ENCODE results near the gene NEAT1. TPM values are rescaled to one million over a fixed set of nuclear protein-coding genes. Genes with fewer than 3 reads are reported as not detected.

NEAT1 gene
- total and polyA plus RNA-seq, 2 of the 8 experiments (the other 6 are each of a cell fraction or from before 2014, with no cell fraction given), result 2.4 to 10.7 TPM

DNA sequence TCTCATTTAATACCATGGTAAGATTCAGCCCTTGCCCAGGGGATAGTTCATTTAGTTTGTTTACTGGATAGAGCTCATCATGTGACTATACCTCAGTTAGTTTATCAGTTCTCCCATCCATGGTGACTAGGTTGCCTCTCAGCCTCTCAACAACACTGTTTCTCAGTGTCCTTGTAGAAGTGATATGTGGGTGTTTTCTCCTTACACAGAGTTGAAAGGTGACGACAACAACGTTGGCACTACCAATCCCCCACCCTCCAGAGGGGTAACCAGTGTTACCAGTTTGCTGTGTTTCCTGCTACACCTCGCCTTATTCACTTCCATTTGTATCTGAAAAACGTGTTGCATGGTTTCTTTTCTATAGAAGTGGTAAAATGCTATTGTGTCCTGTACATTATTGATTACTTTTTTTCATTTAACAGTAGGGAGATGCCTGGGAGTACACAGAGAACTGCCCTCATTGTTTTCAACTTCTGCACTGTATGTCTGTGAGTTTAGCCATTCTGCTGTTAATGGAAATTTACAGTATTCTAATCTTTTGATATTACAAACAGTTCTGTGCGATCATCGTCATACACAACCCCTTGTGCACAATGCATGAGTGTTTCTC lies 11.6 kb downstream of the NEAT1 start:
- FAIRE-seq, result no peak

More for the DNA sequence above, 11.6 kb downstream of the NEAT1 start:
- Histone ChIP-seq H3K4me2 (ENCODE audit: insufficient read depth in 1 of 2, low read depth in 2 of 2, low read length in 2 of 2) (no peak overlapping the region), H3K9ac (replicated peaks in 1 of 4; ENCODE audit: extremely low read depth in 1 of 4, low read depth in 3 of 4, low read length in 3 of 4) (no peak overlapping the region), H2BK5ac (ENCODE audit: low read depth, low read length) (no peak overlapping the region), H3K79me2 (ENCODE audit: control insufficient read depth in 1 of 2, insufficient read depth in 2 of 2, low read length in 2 of 2) (no peaks in the 10 kb centered on the region), H3K56ac (replicated peaks; ENCODE audit: insufficient read length, low read depth, low read length) (peak overlapping the region; percentile 8), H3K14ac (ENCODE audit: insufficient read length) (no peak overlapping the region), H4K20me1 (replicated peaks in 1 of 2; ENCODE audit: control insufficient read depth in 1 of 2, insufficient read depth in 2 of 2, low read length in 2 of 2) (peaks cover 0 to 10% of the 10 kb centered on the region in 2 experiments), H2BK120ac (replicated peaks; ENCODE audit: low read depth, low read length) (no peak overlapping the region), H3K4me1 (replicated peaks in 1 of 4; ENCODE audit: control insufficient read depth in 3 of 4, insufficient read depth in 4 of 4, low read length in 3 of 4) (peaks cover 0 to 7% (median 3%) of the 10 kb centered on the region in 4 experiments; a peak in 5 of 7 replicates), H3K79me1 (ENCODE audit: low read depth, low read length) (no peaks in the 10 kb centered on the region; the same call in 1 of the 2 replicates), H2BK20ac (ENCODE audit: low read length) (no peak overlapping the region), H3K4me3 (ENCODE audit: extremely low read depth in 1 of 4, insufficient read depth in 2 of 4, low read depth in 3 of 4, low read length in 4 of 4) (no peak overlapping the region), H4K91ac (replicated peaks; ENCODE audit: insufficient read length, low read length) (no peak overlapping the region), H4K8ac (ENCODE audit: extremely low read depth, insufficient read depth, low read length) (no peak overlapping the region), H2AK5ac (ENCODE audit: low read depth, low read length) (no peak overlapping the region), H2BK12ac (ENCODE audit: low read depth, low read length) (no peak overlapping the region), H4K5ac (ENCODE audit: insufficient read length, low read depth, low read length) (no peak overlapping the region), H2BK15ac (ENCODE audit: low read length) (no peak overlapping the region), H3K36me3 (ENCODE audit: control insufficient read depth in 2 of 4, insufficient read depth in 4 of 4, low read length in 3 of 4) (no peaks in the 10 kb centered on the region), H3K4ac (replicated peaks; ENCODE audit: insufficient read length, low read depth, low read length) (no peak overlapping the region), H3K18ac (ENCODE audit: extremely low read depth, low read length) (no peak overlapping the region), H3K23ac (ENCODE audit: insufficient read length) (no peak overlapping the region), H3K9me3 (ENCODE audit: insufficient read depth in 2 of 2, low read depth in 1 of 2, low read length in 1 of 2) (no peaks in the 10 kb centered on the region), H3K27ac (ENCODE audit: low read depth, low read length) (no peak overlapping the region), H3K23me2 (ENCODE audit: low read depth, low read length) (no peaks in the 10 kb centered on the region), H3K27me3 (replicated peaks in 1 of 4; ENCODE audit: control insufficient read depth in 3 of 4, extremely low read depth in 1 of 4, insufficient read depth in 3 of 4, low read length in 3 of 4) (no peaks in the 10 kb centered on the region), H2AFZ (ENCODE audit: low read length) (no peak overlapping the region)
- TF ChIP-seq CHD2 (IDR thresholded peaks at IDR 0.05; ENCODE audit: low read length) (no peak), JUN (IDR thresholded peaks at IDR 0.05; ENCODE audit: low read depth, low read length) (no peak), NANOG (IDR thresholded peaks at IDR 0.05; ENCODE audit: insufficient read depth, low read depth, low read length, poor library complexity, severe bottlenecking) (no peak), SIRT6 (IDR thresholded peaks at IDR 0.05; ENCODE audit: low read length) (no peak), TCF12 (IDR thresholded peaks at IDR 0.05; ENCODE audit: low read depth, low read length) (no peak), CBX5 (IDR thresholded peaks at IDR 0.05; ENCODE audit: low read depth, low read length) (no peak), TAF1 (IDR thresholded peaks at IDR 0.05; ENCODE audit: low read depth, low read length) (no peak), SP4 (IDR thresholded peaks at IDR 0.05; ENCODE audit: low read length) (no peak)
- TF ChIP-seq, protein P1, sequence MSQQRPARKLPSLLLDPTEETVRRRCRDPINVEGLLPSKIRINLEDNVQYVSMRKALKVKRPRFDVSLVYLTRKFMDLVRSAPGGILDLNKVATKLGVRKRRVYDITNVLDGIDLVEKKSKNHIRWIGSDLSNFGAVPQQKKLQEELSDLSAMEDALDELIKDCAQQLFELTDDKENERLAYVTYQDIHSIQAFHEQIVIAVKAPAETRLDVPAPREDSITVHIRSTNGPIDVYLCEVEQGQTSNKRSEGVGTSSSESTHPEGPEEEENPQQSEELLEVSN (IDR thresholded peaks at IDR 0.05), result no peak
- TF ChIP-seq, protein P2, sequence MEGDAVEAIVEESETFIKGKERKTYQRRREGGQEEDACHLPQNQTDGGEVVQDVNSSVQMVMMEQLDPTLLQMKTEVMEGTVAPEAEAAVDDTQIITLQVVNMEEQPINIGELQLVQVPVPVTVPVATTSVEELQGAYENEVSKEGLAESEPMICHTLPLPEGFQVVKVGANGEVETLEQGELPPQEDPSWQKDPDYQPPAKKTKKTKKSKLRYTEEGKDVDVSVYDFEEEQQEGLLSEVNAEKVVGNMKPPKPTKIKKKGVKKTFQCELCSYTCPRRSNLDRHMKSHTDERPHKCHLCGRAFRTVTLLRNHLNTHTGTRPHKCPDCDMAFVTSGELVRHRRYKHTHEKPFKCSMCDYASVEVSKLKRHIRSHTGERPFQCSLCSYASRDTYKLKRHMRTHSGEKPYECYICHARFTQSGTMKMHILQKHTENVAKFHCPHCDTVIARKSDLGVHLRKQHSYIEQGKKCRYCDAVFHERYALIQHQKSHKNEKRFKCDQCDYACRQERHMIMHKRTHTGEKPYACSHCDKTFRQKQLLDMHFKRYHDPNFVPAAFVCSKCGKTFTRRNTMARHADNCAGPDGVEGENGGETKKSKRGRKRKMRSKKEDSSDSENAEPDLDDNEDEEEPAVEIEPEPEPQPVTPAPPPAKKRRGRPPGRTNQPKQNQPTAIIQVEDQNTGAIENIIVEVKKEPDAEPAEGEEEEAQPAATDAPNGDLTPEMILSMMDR (IDR thresholded peaks at IDR 0.05; ENCODE audit: control extremely low read depth in 1 of 3, insufficient read depth in 1 of 3, low read depth in 1 of 3, low read length in 3 of 3), result no peak
- ChIA-PET POLR2A (ENCODE audit: partially characterized antibody) (interaction anchor here (0.8 to 0.9 kb wide), 2 partner anchors 11 to 65 kb away, joined by 3 read pairs; partner anchors contain the start of genes MALAT1 and NEAT1), CTCF (ENCODE audit: partially characterized antibody) (interaction anchor here (0.8 to 1.3 kb wide), 3 partner anchors 18 to 74 kb away, joined by 3 to 5 read pairs (median 3); no protein-coding TSS in a partner anchor)
- no peak for DNase-seq (ENCODE audit: low read depth in 1 of 2, low spot score in 2 of 2)
- 75% methylated on average over 6 of the region's 6 CpGs; no CpG with 5 or more reads in 1 of the 2 experiments for WGBS, 2 experiments (ENCODE audit: extremely low coverage in 1 of 2, insufficient coverage in 1 of 2, insufficient read length in 1 of 2, insufficient replicate concordance in 2 of 2, low coverage in 1 of 2, low lambda C conversion rate in 2 of 2, missing lambda C conversion rate in 1 of 2)

Data from H1 (cell line).